Neural cell (in vitro differentiated cells): ENCODE data around the gene RALGPS2. TPM values are rescaled to one million over a fixed set of nuclear protein-coding genes. Genes with fewer than 3 reads are reported as not detected.

Source experiments
- H2AFZ ChIP-seq: fragments of 200-600, 300-800 bp; sonication (generic), shearing (Covaris generic); 2 replicates; pipeline ENCODE4 v1.6.0; 2014; ENCODE audit warnings: low read depth, mild to moderate bottlenecking, antibody characterized with exemption, low read length, moderate library complexity
- H3F3A ChIP-seq: fragments of 200-600 bp; shearing (Covaris generic); 2 replicates; pipeline ENCODE4 v1.6.1; 2016; ENCODE audit warnings: mild to moderate bottlenecking, moderate library complexity, mixed read lengths, antibody characterized with exemption, low read length; ENCODE audit not compliant: insufficient read depth, poor library complexity, severe bottlenecking
- H3K27ac ChIP-seq: fragments of 200-600, 300-800 bp; sonication (generic), shearing (Covaris generic); 2 replicates; pipeline ENCODE4 v1.5.1; 2014; ENCODE audit warnings: mild to moderate bottlenecking, low read length, moderate library complexity
- H3K27me3 ChIP-seq: fragments of 300-800, 200-600 bp; sonication (generic), shearing (Covaris generic); 2 replicates; pipeline ENCODE4 v1.6.0; 2014; ENCODE audit warnings: mild to moderate bottlenecking, low read depth, low read length, moderate library complexity; ENCODE audit not compliant: insufficient read depth
- H3K36me3 ChIP-seq: fragments of 300-800, 200-600 bp; sonication (generic), shearing (Covaris generic); 2 replicates; pipeline ENCODE4 v1.5.1; 2014; ENCODE audit warnings: mild to moderate bottlenecking, antibody characterized with exemption, low read length, moderate library complexity; ENCODE audit not compliant: insufficient read depth
- H3K4me2 ChIP-seq: fragments of 300-800, 200-600 bp; sonication (generic), shearing (Covaris generic); 2 replicates; pipeline ENCODE4 v1.6.0; 2014; ENCODE audit warnings: mild to moderate bottlenecking, low read length
- H3K4me3 ChIP-seq: fragments of 300-800, 200-600 bp; sonication (generic), shearing (Covaris generic); 2 replicates; pipeline ENCODE4 v1.5.1; 2014; ENCODE audit warnings: mild to moderate bottlenecking, low read length, moderate library complexity
- H3K79me2 ChIP-seq: fragments of 200-600 bp; shearing (Covaris generic); replicated peaks from 2 replicates; pipeline ENCODE4 v1.6.0; 2014; ENCODE audit warnings: mild to moderate bottlenecking, low read length, moderate library complexity; ENCODE audit not compliant: insufficient read depth
- H3K9ac ChIP-seq: fragments of 300-800, 200-600 bp; sonication (generic), shearing (Covaris generic); 2 replicates; pipeline ENCODE4 v1.6.1; 2016; ENCODE audit warnings: mild to moderate bottlenecking, low read length, mixed read lengths
- H3K9me2 ChIP-seq: fragments of 200-600 bp; shearing (Covaris generic); 2 replicates; pipeline ENCODE4 v1.6.1; 2016; ENCODE audit warnings: mild to moderate bottlenecking, low read length, mixed read lengths; ENCODE audit not compliant: insufficient read depth
- H3K9me3 ChIP-seq: fragments of 200-600, 300-800 bp; sonication (generic), shearing (Covaris generic); 2 replicates; pipeline ENCODE4 v1.6.1; 2016; ENCODE audit warnings: mild to moderate bottlenecking, mixed run types, low read length, moderate library complexity, mixed read lengths
- H4K20me1 ChIP-seq: fragments of 200-600 bp; shearing (Covaris generic); 2 replicates; pipeline ENCODE4 v1.6.1; 2016; ENCODE audit warnings: mild to moderate bottlenecking, mixed run types; ENCODE audit not compliant: insufficient read depth
- EP300 ChIP-seq: fragments of 450-650 bp; conservative IDR thresholded peaks from 2 replicates; pipeline ENCODE4 v1.6.1; 2014; ENCODE audit warnings: antibody characterized with exemption, mild to moderate bottlenecking, moderate library complexity; ENCODE audit not compliant: poor library complexity, severe bottlenecking
- EZH2 ChIP-seq: fragments of 200-600, 300-800 bp; shearing (Covaris generic), sonication (generic); IDR thresholded peaks from 2 replicates; pipeline ENCODE4 v1.6.1; 2014; ENCODE audit warnings: antibody characterized with exemption, low read length, borderline replicate concordance, mild to moderate bottlenecking; ENCODE audit not compliant: insufficient read depth, poor library complexity, severe bottlenecking
- MXI1 ChIP-seq: fragments of 450-650 bp; conservative IDR thresholded peaks from 2 replicates; pipeline ENCODE4 v1.6.1; 2014; ENCODE audit warnings: antibody characterized with exemption, mild to moderate bottlenecking; ENCODE audit not compliant: poor library complexity, severe bottlenecking
- POLR2AphosphoS5 ChIP-seq: IDR thresholded peaks from 2 replicates; pipeline ENCODE4 v1.6.1; 2012
- REST ChIP-seq: IDR thresholded peaks from 2 replicates; pipeline ENCODE4 v1.6.1; 2012; ENCODE audit warnings: borderline replicate concordance
- SMC3 ChIP-seq: fragments of 450-650 bp; conservative IDR thresholded peaks from 2 replicates; pipeline ENCODE4 v1.6.1; 2014; ENCODE audit warnings: antibody characterized with exemption, mild to moderate bottlenecking, moderate library complexity; ENCODE audit not compliant: poor library complexity
- TAF1 ChIP-seq: IDR thresholded peaks from 2 replicates; pipeline ENCODE4 v1.6.1; 2012; ENCODE audit warnings: low read depth
- polyA plus RNA-seq: library from polyadenylated mRNA; depleted of rRNA; stranded (reverse); fragments of >200 nt; gene quantifications from 2 replicates; pipeline ENCODE4 v1.2.3, GENCODE V29; 2014
- TF ChIP-seq, protein P1 (sequence below): fragments of 450-650 bp; IDR thresholded peaks from 2 replicates; pipeline ENCODE4 v1.5.1; 2014; ENCODE audit warnings: antibody characterized with exemption, mild to moderate bottlenecking, moderate library complexity; ENCODE audit not compliant: poor library complexity, severe bottlenecking

Gene RALGPS2
- polyA plus RNA-seq, 1 donor from 2014 or later: 26.6 TPM

DNA sequence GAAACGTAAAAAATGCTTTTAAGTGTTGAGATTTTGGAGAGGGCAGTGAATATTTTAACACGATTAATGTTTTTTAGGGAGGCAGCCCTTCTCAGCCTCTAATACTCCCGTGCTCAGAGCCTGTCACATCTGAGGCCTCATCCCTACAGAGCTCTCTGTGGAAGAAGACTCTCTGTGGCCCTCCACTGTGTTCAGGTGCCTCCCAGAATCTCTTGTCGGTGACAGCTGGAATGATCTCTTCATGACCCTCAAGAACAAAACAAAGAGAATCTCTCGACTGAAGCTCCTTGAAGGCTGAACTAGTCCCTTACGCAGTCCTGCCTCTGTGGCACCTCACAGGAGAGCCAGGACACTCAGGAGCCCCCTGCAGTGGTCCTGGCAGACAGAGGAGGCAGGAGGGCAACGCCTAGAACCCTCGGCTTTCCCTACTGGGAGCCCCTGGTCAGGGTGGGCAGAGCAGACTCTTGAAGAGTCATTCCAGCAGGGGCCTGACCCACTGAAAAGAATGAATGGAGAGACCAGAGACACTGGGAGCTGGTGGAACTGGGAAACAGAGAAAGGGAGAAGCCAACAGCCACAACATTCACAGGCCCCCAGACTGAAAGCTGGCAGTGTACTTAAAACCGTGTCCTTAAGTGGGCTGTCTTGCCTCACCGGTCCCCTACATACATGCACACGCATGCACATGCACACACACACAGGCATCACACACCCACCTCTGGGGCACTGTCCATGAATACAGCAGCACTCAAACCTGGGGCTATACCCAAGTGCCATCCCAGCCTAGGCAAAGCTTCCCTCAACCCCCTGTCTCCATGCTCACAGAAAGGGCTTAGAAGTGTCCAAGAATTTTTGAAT is 213.3 kb downstream of the RALGPS2 start:
- H3K9ac ChIP-seq: no peak overlapping the region
- H3K9me2 ChIP-seq: no peaks in the 10 kb centered on the region
- H3K4me3 ChIP-seq: no peak overlapping the region
- H3F3A ChIP-seq: no peaks in the 10 kb centered on the region
- no peaks in the 10 kb centered on the region for H3K9me3 ChIP-seq
- H3K79me2 ChIP-seq: no peaks in the 10 kb centered on the region
- no peak overlapping the region for H3K27ac ChIP-seq
- no peaks in the 10 kb centered on the region for H4K20me1 ChIP-seq
- no peaks in the 10 kb centered on the region for H3K36me3 ChIP-seq
- no peaks in the 10 kb centered on the region for H3K27me3 ChIP-seq
- TF ChIP-seq POLR2AphosphoS5: no peak
- TF ChIP-seq, protein P1, sequence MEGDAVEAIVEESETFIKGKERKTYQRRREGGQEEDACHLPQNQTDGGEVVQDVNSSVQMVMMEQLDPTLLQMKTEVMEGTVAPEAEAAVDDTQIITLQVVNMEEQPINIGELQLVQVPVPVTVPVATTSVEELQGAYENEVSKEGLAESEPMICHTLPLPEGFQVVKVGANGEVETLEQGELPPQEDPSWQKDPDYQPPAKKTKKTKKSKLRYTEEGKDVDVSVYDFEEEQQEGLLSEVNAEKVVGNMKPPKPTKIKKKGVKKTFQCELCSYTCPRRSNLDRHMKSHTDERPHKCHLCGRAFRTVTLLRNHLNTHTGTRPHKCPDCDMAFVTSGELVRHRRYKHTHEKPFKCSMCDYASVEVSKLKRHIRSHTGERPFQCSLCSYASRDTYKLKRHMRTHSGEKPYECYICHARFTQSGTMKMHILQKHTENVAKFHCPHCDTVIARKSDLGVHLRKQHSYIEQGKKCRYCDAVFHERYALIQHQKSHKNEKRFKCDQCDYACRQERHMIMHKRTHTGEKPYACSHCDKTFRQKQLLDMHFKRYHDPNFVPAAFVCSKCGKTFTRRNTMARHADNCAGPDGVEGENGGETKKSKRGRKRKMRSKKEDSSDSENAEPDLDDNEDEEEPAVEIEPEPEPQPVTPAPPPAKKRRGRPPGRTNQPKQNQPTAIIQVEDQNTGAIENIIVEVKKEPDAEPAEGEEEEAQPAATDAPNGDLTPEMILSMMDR: no peak
- no peak for TF ChIP-seq REST
- TF ChIP-seq MXI1: no peak
- no peak for TF ChIP-seq EP300
- TF ChIP-seq TAF1: no peak
- H3K4me2 ChIP-seq: no peak overlapping the region
- no peak overlapping the region for H2AFZ ChIP-seq

DNA sequence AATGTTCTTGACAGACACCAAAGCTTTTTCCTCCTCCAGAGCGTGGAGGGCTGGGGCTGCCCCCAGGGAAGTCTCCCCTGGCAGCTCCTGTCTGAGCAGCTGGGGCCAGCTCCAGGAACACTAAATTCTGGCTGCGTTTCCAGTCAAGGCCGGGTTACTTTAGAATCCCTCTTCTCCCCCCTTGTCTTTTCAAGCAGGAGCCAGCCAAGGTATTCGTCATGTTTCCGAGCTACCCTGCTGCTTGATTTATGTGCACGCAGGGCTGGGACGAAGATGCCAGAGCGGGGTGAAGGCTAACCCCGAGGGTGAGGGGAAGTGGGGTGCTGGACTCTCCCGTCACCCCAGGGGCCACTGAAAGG is 213.9 kb downstream of the RALGPS2 start:
- Histone ChIP-seq H3F3A (no peaks in the 10 kb centered on the region), H3K27me3 (no peaks in the 10 kb centered on the region), H3K4me2 (no peak overlapping the region), H2AFZ (no peak overlapping the region), H3K9me2 (no peaks in the 10 kb centered on the region), H3K36me3 (no peaks in the 10 kb centered on the region), H3K9ac (no peak overlapping the region), H3K9me3 (no peaks in the 10 kb centered on the region), H3K79me2 (no peaks in the 10 kb centered on the region), H3K4me3 (no peak overlapping the region), H4K20me1 (no peaks in the 10 kb centered on the region), H3K27ac (no peak overlapping the region)
- TF ChIP-seq SMC3 (no peak), EZH2 (no peak)
